CD4-positive, CD25-positive, alpha-beta regulatory T cell (primary cell): ENCODE results near the gene ERP29. TPM values are rescaled to one million over a fixed set of nuclear protein-coding genes. Genes with fewer than 3 reads are reported as not detected.

Experiments used
- ATAC-seq, 2 donors: fragments of 150-1000 bp; cut with Tn5 transposase; one replicate each; pipeline ENCODE4 v1.10.0; 2021; ENCODE audit warnings: low read depth in 2 of 2, moderate number of reproducible peaks in 2 of 2, moderate library complexity in 1 of 2
- DNase-seq, 3 donors: peaks; one replicate each; pipeline versions ENCODE4 v3.0.0 to v3.0.0-alpha.2; 2012 to 2022; ENCODE audit warnings: mixed read lengths in 1 of 3
- H3K27ac ChIP-seq: one replicate; pipeline ENCODE4 v1.7.0; 2013; ENCODE audit warnings: mild to moderate bottlenecking, low read length; ENCODE audit not compliant: insufficient read depth, poor library complexity, severe bottlenecking
- H3K27me3 ChIP-seq: one replicate; pipeline ENCODE4 v1.7.0; 2013; ENCODE audit warnings: low read length; ENCODE audit not compliant: control insufficient read depth, insufficient read depth
- H3K36me3 ChIP-seq: one replicate; pipeline ENCODE4 v1.7.0; 2013; ENCODE audit warnings: mild to moderate bottlenecking, low read length, moderate library complexity; ENCODE audit not compliant: control insufficient read depth, insufficient read depth
- H3K4me1 ChIP-seq: 2 replicates; pipeline ENCODE4 v1.7.0; 2013; ENCODE audit warnings: mild to moderate bottlenecking, low read length; ENCODE audit not compliant: insufficient read depth, control insufficient read depth, poor library complexity, severe bottlenecking
- H3K4me3 ChIP-seq: one replicate; pipeline ENCODE4 v1.7.0; 2013; ENCODE audit warnings: low read depth, mild to moderate bottlenecking, low read length, moderate library complexity
- H3K9me3 ChIP-seq, 2 experiments: 1 replicate in 1 of 2; 2 replicates in 1 of 2; pipeline ENCODE4 v1.7.0; 2013; ENCODE audit warnings: low read length in 2 of 2, mild to moderate bottlenecking in 1 of 2, moderate library complexity in 1 of 2; ENCODE audit not compliant: control insufficient read depth in 2 of 2
- H3K27ac Mint-ChIP-seq, 3 donors: one replicate each; pipeline ENCODE4 v1.8.0; 2020 to 2022; ENCODE audit warnings: mild to moderate bottlenecking in 3 of 3, mixed read lengths in 3 of 3, moderate library complexity in 2 of 3
- H3K27me3 Mint-ChIP-seq: one replicate; pipeline ENCODE4 v1.8.0; 2022; ENCODE audit warnings: mild to moderate bottlenecking, mixed read lengths
- H3K36me3 Mint-ChIP-seq: one replicate; pipeline ENCODE4 v1.8.0; 2020; ENCODE audit warnings: mixed read lengths
- H3K4me1 Mint-ChIP-seq, 4 donors: one replicate each; pipeline ENCODE4 v1.8.0; 2020 to 2022; ENCODE audit warnings: mixed read lengths in 4 of 4, mild to moderate bottlenecking in 1 of 4
- H3K4me3 Mint-ChIP-seq, 4 donors: one replicate each; pipeline ENCODE4 v1.8.0; 2020 to 2022; ENCODE audit warnings: mild to moderate bottlenecking in 4 of 4, mixed read lengths in 4 of 4, moderate library complexity in 3 of 4
- H3K9me3 Mint-ChIP-seq, 7 donors: one replicate each; pipeline ENCODE4 v1.8.0; 2020 to 2022; ENCODE audit warnings: mixed read lengths in 7 of 7, mild to moderate bottlenecking in 3 of 7, moderate library complexity in 2 of 7
- polyA plus RNA-seq, 4 donors: library from polyadenylated mRNA; unstranded; fragments of 300-500 nt; fragmentation: Illumina TruSeq; gene quantifications; one replicate each; pipeline ENCODE4 v1.2.3, GENCODE V29; 2021
- total RNA-seq: library from RNA; stranded (reverse); gene quantifications from one replicate; pipeline ENCODE4 v1.2.3, GENCODE V29; 2022

Gene ERP29
- total and polyA plus RNA-seq, 5 donors from 2014 or later, result 103 to 218 (median 198) TPM

- no peak overlapping the region for H3K27ac ChIP-seq
- no peaks in the 10 kb centered on the region for H3K27me3 Mint-ChIP-seq
- no peaks in the 10 kb centered on the region for H3K9me3 Mint-ChIP-seq
- no peaks in the 10 kb centered on the region for H3K9me3 ChIP-seq
- DNase-seq (no peak), ATAC-seq (no peak)
- H3K4me1 Mint-ChIP-seq, result peaks cover 2 to 7% (median 3%) of the 10 kb centered on the region in 4 donors
- peaks cover 39% of the 10 kb centered on the region for H3K36me3 Mint-ChIP-seq
- no peaks in the 10 kb centered on the region for H3K4me1 ChIP-seq
- H3K36me3 ChIP-seq, result peaks cover 77% of the 10 kb centered on the region
- H3K4me3 Mint-ChIP-seq, result no peak overlapping the region
- H3K27ac Mint-ChIP-seq, result peak overlapping the region in 1 of 3 donors; percentile 95
- H3K4me3 ChIP-seq, result no peak overlapping the region
- no peaks in the 10 kb centered on the region for H3K27me3 ChIP-seq
These were observed 32.8 kb downstream of the ERP29 start for GRCh38 chr12:112046003-112046402.

GRCh38 chr12:112049351-112049750, 36.1 kb downstream of the ERP29 start:
- H3K27ac ChIP-seq, result no peak overlapping the region
- Mint-ChIP-seq H3K4me1 (peaks cover 2 to 8% (median 7%) of the 10 kb centered on the region in 4 donors), H3K36me3 (peaks cover 43% of the 10 kb centered on the region), H3K9me3 (no peaks in the 10 kb centered on the region), H3K27ac (no peak overlapping the region), H3K27me3 (no peaks in the 10 kb centered on the region), H3K4me3 (no peak overlapping the region)
- H3K36me3 ChIP-seq, result peaks cover 84% of the 10 kb centered on the region
- H3K9me3 ChIP-seq, result no peaks in the 10 kb centered on the region
- H3K4me1 ChIP-seq, result no peaks in the 10 kb centered on the region
- no peak for ATAC-seq
- DNase-seq, result no peak
- no peak overlapping the region for H3K4me3 ChIP-seq
- no peaks in the 10 kb centered on the region for H3K27me3 ChIP-seq

GRCh38 chr12:112061137-112061536, 47.9 kb downstream of the ERP29 start:
- Histone ChIP-seq H3K4me1 (no peaks in the 10 kb centered on the region), H3K36me3 (peaks cover 54% of the 10 kb centered on the region), H3K4me3 (no peak overlapping the region), H3K27ac (no peak overlapping the region), H3K9me3 (no peaks in the 10 kb centered on the region), H3K27me3 (no peaks in the 10 kb centered on the region)
- peaks cover 0 to 5% (median 0%) of the 10 kb centered on the region in 4 donors for H3K4me1 Mint-ChIP-seq
- H3K27me3 Mint-ChIP-seq, result no peaks in the 10 kb centered on the region
- DNase-seq, result no peak
- H3K4me3 Mint-ChIP-seq, result no peak overlapping the region
- ATAC-seq, result no peak
- no peak overlapping the region for H3K27ac Mint-ChIP-seq
- peaks cover 35% of the 10 kb centered on the region for H3K36me3 Mint-ChIP-seq
- no peaks in the 10 kb centered on the region for H3K9me3 Mint-ChIP-seq

- peaks cover 63% of the 10 kb centered on the region for H3K36me3 ChIP-seq
- Mint-ChIP-seq H3K4me1 (peaks cover 0 to 4% (median 1%) of the 10 kb centered on the region in 4 donors), H3K27ac (no peak overlapping the region), H3K27me3 (no peaks in the 10 kb centered on the region), H3K36me3 (peaks cover 41% of the 10 kb centered on the region), H3K4me3 (no peak overlapping the region), H3K9me3 (no peaks in the 10 kb centered on the region)
- no peaks in the 10 kb centered on the region for H3K4me1 ChIP-seq
- ATAC-seq (no peak), DNase-seq (no peak)
- no peaks in the 10 kb centered on the region for H3K9me3 ChIP-seq
- H3K4me3 ChIP-seq, result no peak overlapping the region
- no peaks in the 10 kb centered on the region for H3K27me3 ChIP-seq
- H3K27ac ChIP-seq, result no peak overlapping the region
These were observed 50.0 kb downstream of the ERP29 start for GRCh38 chr12:112063273-112063672.

GRCh38 chr12:112066566-112066965, 53.3 kb downstream of the ERP29 start:
- peaks cover 0 to 4% (median 0%) of the 10 kb centered on the region in 4 donors for H3K4me1 Mint-ChIP-seq
- H3K36me3 Mint-ChIP-seq, result peaks cover 40% of the 10 kb centered on the region
- ATAC-seq (no peak), DNase-seq (no peak)
- no peaks in the 10 kb centered on the region for H3K27me3 Mint-ChIP-seq
- H3K9me3 Mint-ChIP-seq, result no peaks in the 10 kb centered on the region
- H3K9me3 ChIP-seq, result no peaks in the 10 kb centered on the region
- no peak overlapping the region for H3K4me3 ChIP-seq
- peaks cover 66% of the 10 kb centered on the region for H3K36me3 ChIP-seq
- H3K4me1 ChIP-seq, result no peaks in the 10 kb centered on the region
- no peak overlapping the region for H3K4me3 Mint-ChIP-seq
- peak overlapping the region in 2 of 3 donors; percentile 5 to 31 for H3K27ac Mint-ChIP-seq
- no peaks in the 10 kb centered on the region for H3K27me3 ChIP-seq
- H3K27ac ChIP-seq, result no peak overlapping the region

Other genes starting within 250 kb of the ERP29 start
- 1.7 TPM for gene ALDH2, start 246.5 kb upstream of the ERP29 start, total RNA-seq
- under 1 TPM; 0.02 to 0.64 (median 0.19) TPM for gene ALDH2, start 246.5 kb upstream of the ERP29 start, polyA plus RNA-seq
- 61.1 TPM for gene MAPKAPK5, start 171.2 kb upstream of the ERP29 start, total RNA-seq
- gene MAPKAPK5, start 171.2 kb upstream of the ERP29 start, polyA plus RNA-seq, result 10 to 100 TPM; 27.5 to 33.5 (median 32.1) TPM
- gene TMEM116, start 261 bp upstream of the ERP29 start, total RNA-seq, result 20.2 TPM
- 10 to 100 TPM; 25.2 to 38.4 (median 30.7) TPM for gene TMEM116, start 261 bp upstream of the ERP29 start, polyA plus RNA-seq
- 27.9 TPM for gene NAA25, start 95.4 kb downstream of the ERP29 start, total RNA-seq
- gene NAA25, start 95.4 kb downstream of the ERP29 start, polyA plus RNA-seq, result 10 to 100 TPM in 3 of 4 donors, 1 to 10 TPM in 1; 8.0 to 19.0 (median 12.6) TPM
- 43.4 TPM for gene TRAFD1, start 112.1 kb downstream of the ERP29 start, total RNA-seq
- gene TRAFD1, start 112.1 kb downstream of the ERP29 start, polyA plus RNA-seq, result 10 to 100 TPM; 73.5 to 95.7 (median 83.0) TPM